IMR-90 (cell line): ENCODE measurements around the gene ABTB2.
A peak's percentile ranks its signal among the peaks of the same experiment; 100 is the strongest.

Source experiments
- CEBPB ChIP-seq: IDR thresholded peaks from 2 replicates; pipeline ENCODE4 v1.6.1; 2012; ENCODE audit warnings: low read depth, low read length, improper control_type of control experiment
- FOS ChIP-seq: fragments of 150-350 bp; IDR thresholded peaks from 2 replicates; pipeline ENCODE4 v1.6.1; 2016; ENCODE audit warnings: low read depth, low read length
- MAFK ChIP-seq: IDR thresholded peaks from 2 replicates; pipeline ENCODE4 v1.6.1; 2012; ENCODE audit warnings: low read depth, low read length, improper control_type of control experiment
- POLR2A ChIP-seq: IDR thresholded peaks from 2 replicates; pipeline ENCODE4 v1.6.1; 2012; ENCODE audit warnings: mild to moderate bottlenecking, low read depth, low read length
- RAD21 ChIP-seq: IDR thresholded peaks from 2 replicates; pipeline ENCODE4 v1.6.1; 2012; ENCODE audit warnings: low read length, improper control_type of control experiment
- TF ChIP-seq, protein P1 (sequence below): conservative IDR thresholded peaks from 2 replicates; pipeline ENCODE4 v1.5.1; 2012; ENCODE audit warnings: mild to moderate bottlenecking, low read depth, low read length, improper control_type of control experiment
- TF ChIP-seq, protein P2 (sequence below): fragments of 150-350 bp; IDR thresholded peaks from 2 replicates; pipeline ENCODE4 v1.6.1; 2017; ENCODE audit warnings: mild to moderate bottlenecking, antibody characterized with exemption, low read length, low read depth
- TF ChIP-seq, protein P3 (sequence below): fragments of 150-350 bp; IDR thresholded peaks from 2 replicates; pipeline ENCODE4 v1.6.1; 2016; ENCODE audit warnings: low read depth, mild to moderate bottlenecking, low read length, moderate library complexity, borderline replicate concordance

DNA sequence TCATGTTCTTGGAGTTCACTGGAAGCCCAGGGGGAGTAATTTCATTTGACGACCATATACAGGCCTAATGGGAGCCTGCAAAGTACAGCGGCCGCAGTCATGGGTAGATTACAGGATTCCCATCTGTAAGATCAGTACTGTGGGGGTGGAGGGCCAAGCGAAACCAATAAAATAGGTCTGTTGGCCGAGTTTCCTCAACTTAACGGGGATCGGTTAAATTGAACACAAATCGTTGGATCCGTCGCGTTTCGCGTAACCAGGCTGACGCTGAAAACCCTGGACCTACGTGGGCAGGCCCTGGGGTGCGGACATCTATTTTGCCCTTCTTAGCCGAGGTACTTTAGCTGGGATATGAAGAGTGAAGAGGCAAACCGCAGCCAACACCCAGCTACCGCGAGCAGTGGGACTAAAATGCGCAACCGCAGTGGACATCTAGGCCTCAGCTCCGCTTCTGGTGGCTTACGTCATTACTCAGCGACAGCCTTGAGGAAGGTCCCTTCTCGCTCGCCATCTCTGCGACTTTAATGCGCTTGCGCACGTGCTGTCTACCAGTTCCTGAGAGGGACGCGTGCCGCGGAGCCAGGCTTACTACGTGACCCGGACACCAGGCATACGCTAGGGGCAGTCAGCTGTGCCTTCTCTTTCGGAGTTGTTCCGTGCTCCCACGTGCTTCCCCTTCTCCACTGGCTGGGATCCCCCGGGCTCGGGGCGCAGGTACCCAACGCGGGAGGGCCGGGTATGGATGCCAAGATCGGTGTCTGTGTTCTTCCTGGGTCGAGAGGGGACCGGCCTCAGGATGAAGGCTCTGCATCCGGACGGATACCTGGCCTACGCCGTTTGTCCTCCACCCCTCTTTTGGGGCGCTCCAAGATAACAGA is 252.5 kb downstream of the ABTB2 start, which contains the start of gene NAT10:
- peak; percentile 28; the same call in 1 of the 2 replicates for TF ChIP-seq FOS
- TF ChIP-seq, protein P1, sequence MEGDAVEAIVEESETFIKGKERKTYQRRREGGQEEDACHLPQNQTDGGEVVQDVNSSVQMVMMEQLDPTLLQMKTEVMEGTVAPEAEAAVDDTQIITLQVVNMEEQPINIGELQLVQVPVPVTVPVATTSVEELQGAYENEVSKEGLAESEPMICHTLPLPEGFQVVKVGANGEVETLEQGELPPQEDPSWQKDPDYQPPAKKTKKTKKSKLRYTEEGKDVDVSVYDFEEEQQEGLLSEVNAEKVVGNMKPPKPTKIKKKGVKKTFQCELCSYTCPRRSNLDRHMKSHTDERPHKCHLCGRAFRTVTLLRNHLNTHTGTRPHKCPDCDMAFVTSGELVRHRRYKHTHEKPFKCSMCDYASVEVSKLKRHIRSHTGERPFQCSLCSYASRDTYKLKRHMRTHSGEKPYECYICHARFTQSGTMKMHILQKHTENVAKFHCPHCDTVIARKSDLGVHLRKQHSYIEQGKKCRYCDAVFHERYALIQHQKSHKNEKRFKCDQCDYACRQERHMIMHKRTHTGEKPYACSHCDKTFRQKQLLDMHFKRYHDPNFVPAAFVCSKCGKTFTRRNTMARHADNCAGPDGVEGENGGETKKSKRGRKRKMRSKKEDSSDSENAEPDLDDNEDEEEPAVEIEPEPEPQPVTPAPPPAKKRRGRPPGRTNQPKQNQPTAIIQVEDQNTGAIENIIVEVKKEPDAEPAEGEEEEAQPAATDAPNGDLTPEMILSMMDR = no peak; the same call in 1 of the 2 replicates
- TF ChIP-seq RAD21 = no peak
- TF ChIP-seq POLR2A = peak; percentile 80
- TF ChIP-seq, protein P2, sequence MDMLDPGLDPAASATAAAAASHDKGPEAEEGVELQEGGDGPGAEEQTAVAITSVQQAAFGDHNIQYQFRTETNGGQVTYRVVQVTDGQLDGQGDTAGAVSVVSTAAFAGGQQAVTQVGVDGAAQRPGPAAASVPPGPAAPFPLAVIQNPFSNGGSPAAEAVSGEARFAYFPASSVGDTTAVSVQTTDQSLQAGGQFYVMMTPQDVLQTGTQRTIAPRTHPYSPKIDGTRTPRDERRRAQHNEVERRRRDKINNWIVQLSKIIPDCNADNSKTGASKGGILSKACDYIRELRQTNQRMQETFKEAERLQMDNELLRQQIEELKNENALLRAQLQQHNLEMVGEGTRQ = peak; percentile 84
- TF ChIP-seq, protein P3, sequence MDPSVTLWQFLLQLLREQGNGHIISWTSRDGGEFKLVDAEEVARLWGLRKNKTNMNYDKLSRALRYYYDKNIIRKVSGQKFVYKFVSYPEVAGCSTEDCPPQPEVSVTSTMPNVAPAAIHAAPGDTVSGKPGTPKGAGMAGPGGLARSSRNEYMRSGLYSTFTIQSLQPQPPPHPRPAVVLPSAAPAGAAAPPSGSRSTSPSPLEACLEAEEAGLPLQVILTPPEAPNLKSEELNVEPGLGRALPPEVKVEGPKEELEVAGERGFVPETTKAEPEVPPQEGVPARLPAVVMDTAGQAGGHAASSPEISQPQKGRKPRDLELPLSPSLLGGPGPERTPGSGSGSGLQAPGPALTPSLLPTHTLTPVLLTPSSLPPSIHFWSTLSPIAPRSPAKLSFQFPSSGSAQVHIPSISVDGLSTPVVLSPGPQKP = no peak
- TF ChIP-seq CEBPB = peak; percentile 62
- no peak for TF ChIP-seq MAFK
